ENCODE results near the gene GPR107.

GRCh38 chr9:130107955-130108354, 54.2 kb downstream of the GPR107 start:
- TF ChIP-seq YY1 (IDR thresholded peaks at IDR 0.05; ENCODE audit: insufficient read depth, insufficient read length) (no peak), SUZ12 (IDR thresholded peaks at IDR 0.05; ENCODE audit: extremely low read depth, insufficient read depth, insufficient read length) (no peak)

Data from NT2/D1 (cell line).